ENCODE data around the gene FOSL2.

The FOSL2 gene

DNA sequence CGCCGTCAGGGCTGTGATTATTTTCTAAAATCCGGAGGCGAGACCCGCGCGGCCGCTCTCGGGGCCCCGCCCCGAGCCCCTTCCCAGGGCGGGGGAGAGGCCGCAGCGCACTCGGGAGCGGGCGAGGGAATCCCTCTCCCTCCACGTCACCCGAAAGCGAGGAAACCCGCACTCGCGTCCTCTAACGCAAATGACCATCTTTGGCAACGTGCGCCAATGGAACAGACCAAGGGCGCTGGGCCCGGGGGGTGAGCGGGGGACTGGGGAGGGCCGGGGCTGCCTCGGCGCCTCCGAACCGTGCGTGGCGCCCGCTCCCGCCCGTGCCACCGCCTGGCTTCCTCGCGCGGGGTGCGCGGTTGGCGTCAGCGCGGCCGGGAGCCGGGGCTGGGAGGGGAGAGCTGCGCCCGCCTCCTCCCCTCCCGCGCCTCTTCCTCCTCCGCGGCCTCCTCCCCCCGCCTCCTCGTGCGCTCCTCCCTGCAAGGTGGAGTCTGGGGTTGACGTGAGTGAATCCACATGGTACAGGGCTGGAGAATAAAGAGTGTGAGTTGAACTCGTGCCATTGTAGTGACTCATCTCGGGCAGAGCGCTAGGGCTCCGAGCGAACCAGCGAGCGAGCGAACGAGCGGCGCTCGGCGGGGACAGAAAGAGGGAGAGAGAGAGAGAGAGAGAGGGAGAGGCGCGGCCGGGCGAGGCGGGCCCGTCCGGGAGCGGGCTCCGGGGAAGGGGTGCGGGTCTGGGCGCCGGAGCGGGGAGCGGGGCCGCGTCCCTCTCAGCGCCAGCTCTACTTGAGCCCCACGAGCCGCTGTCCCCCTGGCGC lies at the start of gene FOSL2:
Gene FOSL2 (plus strand): TSS at position 562 of the 817 bp plus-strand sequence. CDS start 863 bp downstream, outside the sequence.
- H3K27me3 ChIP-seq: peaks cover 22% of the 10 kb centered on the region; the same call in 1 of the 2 replicates
- H3K9ac ChIP-seq: peak within 1 kb of the TSS; percentile 80
- H4K20me1 ChIP-seq: peaks cover 31% of the 10 kb centered on the region
- no peaks in the 10 kb centered on the region for H3K36me3 ChIP-seq
- H3K4me2 ChIP-seq: peak within 1 kb of the TSS; percentile 97
- H3K4me3 ChIP-seq: peak within 1 kb of the TSS; percentile 89
- TF ChIP-seq Cebpa-rat (IDR thresholded peaks at IDR 0.05): no peak
- peak within 1 kb of the TSS; percentile 91 for H3K27ac ChIP-seq
- H3K9me3 ChIP-seq: no peaks in the 10 kb centered on the region
- peaks cover 45% of the 10 kb centered on the region for H3K4me1 ChIP-seq

DNA sequence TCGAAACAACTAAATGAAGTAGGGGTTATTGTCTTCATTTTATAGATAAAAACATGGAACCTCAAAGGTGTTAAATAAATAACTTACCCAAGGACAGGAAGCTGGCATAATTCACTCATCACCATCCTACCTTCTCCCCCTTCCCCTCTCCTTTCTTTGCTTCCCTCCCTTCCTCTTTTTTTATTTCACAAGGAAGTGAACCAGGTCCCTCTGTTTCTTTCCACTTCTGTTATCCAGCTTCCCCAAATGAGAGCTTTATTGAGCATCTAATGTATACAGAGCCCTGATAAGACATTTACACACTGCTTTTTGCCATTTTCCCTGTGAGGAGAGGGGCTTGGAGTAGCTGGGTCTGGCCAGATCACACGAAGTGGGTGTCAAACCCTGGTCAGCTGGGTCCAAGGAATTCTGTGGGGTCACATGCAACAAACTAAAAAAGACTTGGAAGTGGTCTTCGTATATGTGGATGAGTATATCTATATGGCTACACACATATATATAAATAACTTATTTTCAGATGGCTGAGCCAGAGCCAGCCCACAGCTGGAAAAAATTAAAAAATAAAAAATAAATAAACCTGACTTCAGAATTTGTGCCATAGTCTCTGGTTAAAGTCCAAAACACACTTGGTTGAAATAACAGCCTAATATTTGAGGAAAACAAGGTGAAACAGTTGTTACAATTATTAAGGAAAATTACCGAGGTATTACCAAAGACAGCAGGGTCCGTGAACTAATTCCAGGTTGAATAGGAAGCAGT lies 49.3 kb upstream of the FOSL2 start:
- no peak for TF ChIP-seq Cebpa-rat (IDR thresholded peaks at IDR 0.05)
- Histone ChIP-seq H3K36me3 (peaks cover 18% of the 10 kb centered on the region), H3K27ac (no peak overlapping the region), H3K4me1 (peaks cover 26% of the 10 kb centered on the region), H3K9ac (no peak overlapping the region), H3K4me3 (no peak overlapping the region), H4K20me1 (no peaks in the 10 kb centered on the region), H3K4me2 (peak overlapping the region; percentile 30; the same call in 1 of the 2 replicates), H3K27me3 (no peaks in the 10 kb centered on the region), H3K9me3 (no peaks in the 10 kb centered on the region)

DNA sequence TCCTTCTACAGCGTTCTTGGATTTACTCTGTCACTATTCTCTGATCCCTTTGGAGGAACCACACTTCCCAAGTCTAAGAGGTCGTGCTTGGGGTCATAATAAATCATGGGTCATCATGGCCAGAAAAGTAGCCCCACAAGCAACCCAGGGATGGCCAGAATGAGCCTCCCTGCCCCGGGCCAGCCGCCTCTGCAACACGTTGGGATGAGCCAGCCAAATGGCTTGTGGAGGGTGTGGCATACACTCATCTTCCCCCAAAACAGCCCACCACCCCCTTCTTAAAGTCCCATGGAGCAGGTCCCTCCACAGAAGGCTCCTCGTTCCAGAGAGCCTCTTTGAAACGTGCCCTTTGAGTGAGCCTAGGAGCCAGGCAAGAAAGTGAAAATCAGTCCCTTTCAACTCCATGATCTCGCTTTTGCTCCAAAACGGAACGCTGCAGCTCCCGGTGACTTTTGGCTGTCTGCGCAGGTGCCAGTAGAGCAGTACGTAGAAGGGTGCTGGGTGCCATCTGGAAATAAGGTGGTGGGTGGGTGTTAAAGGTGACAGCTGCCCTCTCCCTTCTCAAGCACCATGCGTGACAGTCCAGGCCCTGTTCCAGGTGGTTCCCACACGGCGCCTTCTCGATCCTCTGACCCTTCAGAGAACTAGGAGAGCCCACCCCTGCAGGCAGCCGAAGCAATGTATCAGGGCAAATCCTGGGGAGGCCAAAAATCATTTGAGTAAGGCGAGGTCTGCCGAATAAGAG lies 48.5 kb upstream of the FOSL2 start:
- Histone ChIP-seq H3K4me2 (no peak overlapping the region), H3K27me3 (no peaks in the 10 kb centered on the region), H3K36me3 (peaks cover 10% of the 10 kb centered on the region), H3K27ac (no peak overlapping the region), H3K9me3 (no peaks in the 10 kb centered on the region), H4K20me1 (no peaks in the 10 kb centered on the region), H3K4me1 (peaks cover 28% of the 10 kb centered on the region), H3K9ac (no peak overlapping the region), H3K4me3 (no peak overlapping the region)
- no peak for TF ChIP-seq Cebpa-rat (IDR thresholded peaks at IDR 0.05)

DNA sequence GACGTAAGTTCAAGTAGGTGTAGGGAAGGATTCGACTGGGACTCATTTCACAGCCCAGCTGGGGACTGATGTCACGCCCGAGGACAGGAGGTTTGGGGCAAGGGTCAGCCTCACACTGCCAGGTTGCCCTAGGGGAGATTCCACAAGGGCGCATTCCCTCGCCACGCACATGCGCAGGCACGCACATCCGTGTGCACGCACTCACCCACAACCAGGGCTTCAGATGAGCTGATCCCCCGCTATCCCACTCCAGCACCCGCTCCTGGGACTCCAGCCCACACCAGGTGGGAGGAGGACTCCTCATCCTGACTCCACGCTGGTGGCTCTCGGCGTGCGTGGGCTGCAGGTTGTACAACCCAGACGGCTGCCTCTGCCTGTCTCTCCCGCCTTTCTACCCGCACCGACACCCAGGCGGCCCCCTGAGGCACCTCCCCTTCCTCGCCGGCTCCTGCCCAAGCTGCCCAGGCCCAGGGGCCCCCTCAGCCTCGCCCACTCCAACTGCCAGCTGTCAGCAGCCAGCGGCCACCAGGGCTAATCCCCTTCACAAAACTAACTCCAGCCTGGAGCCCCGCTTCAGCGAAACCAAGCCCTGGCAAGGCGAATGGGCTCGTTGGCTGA lies 47.8 kb upstream of the FOSL2 start:
- Histone ChIP-seq H3K4me3 (no peak overlapping the region), H3K27me3 (no peaks in the 10 kb centered on the region), H3K36me3 (peaks cover 3% of the 10 kb centered on the region), H3K9ac (no peak overlapping the region), H4K20me1 (no peaks in the 10 kb centered on the region), H3K27ac (no peak overlapping the region), H3K4me1 (peaks cover 28% of the 10 kb centered on the region), H3K9me3 (no peaks in the 10 kb centered on the region), H3K4me2 (no peak overlapping the region)
- no peak for TF ChIP-seq Cebpa-rat (IDR thresholded peaks at IDR 0.05)

DNA sequence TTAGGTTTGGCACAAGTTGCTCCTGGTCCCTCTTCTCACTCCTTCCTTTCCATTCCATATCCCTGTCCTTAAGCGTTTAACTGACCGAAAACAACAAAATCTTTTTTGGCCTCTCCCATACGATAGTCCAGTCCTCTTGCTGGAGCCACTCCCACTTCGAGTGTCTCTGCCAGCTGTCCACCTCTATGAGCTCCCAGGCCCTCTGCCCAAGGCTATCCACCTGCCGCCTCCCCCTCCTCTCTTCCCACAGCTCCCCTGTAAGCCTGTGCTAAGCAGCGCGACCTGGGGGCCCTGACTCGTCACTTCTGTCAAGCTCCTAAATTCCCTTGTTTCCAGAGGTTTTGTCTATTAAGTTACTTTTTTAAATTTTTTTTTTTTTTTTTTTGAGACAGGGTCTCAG lies 47.0 kb upstream of the FOSL2 start:
- H3K27me3 ChIP-seq: no peaks in the 10 kb centered on the region
- H3K4me2 ChIP-seq: no peak overlapping the region
- peaks cover 28% of the 10 kb centered on the region for H3K4me1 ChIP-seq
- no peak overlapping the region for H3K4me3 ChIP-seq
- TF ChIP-seq Cebpa-rat (IDR thresholded peaks at IDR 0.05): no peak
- no peak overlapping the region for H3K9ac ChIP-seq
- no peaks in the 10 kb centered on the region for H4K20me1 ChIP-seq
- no peak overlapping the region for H3K27ac ChIP-seq
- no peaks in the 10 kb centered on the region for H3K9me3 ChIP-seq
- H3K36me3 ChIP-seq: no peaks in the 10 kb centered on the region

DNA sequence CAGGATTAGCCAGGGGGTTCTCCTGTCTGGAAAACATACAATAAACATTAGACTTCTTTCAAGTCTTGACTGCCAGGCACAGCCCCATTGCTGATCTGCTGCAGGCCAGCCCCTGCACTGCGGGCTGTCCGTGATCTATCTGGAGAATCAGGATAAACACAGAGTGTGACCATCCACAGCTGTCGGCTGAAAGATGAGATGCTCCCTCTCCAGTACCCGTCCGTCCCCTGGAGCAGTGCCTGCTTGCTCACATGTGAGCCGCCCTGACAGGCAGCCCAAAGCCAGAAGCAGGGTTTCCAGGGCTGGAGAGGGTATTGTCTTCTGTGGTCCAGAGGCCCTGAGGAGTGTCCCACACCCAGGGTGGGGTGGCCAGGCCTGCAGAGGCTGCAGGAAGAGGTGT lies 46.1 kb upstream of the FOSL2 start:
- Histone ChIP-seq H4K20me1 (no peaks in the 10 kb centered on the region), H3K4me2 (no peak overlapping the region), H3K4me3 (no peak overlapping the region), H3K9me3 (no peaks in the 10 kb centered on the region), H3K27me3 (no peaks in the 10 kb centered on the region), H3K9ac (no peak overlapping the region), H3K4me1 (peaks cover 28% of the 10 kb centered on the region), H3K36me3 (no peaks in the 10 kb centered on the region), H3K27ac (no peak overlapping the region)
- TF ChIP-seq Cebpa-rat (IDR thresholded peaks at IDR 0.05): no peak

DNA sequence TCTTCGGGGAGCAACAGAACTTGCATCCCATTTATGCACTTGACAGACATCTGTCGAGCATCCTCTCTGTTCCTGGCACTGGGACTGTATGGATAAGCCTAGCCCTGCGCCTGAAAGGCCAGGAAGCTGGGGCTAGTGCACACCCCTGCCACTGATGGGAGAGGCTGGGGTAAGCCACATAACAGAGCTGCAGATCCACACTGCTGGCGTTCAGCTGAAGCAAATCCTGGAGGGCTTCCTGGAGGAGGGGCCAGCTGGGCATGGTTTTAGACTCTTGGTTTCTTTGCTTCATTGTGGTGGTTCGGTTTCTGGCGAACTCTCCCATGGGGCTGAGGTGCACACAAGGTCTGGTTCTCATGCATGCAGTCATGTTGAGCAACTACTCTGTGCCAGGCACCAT lies 45.5 kb upstream of the FOSL2 start:
- H3K9me3 ChIP-seq: no peaks in the 10 kb centered on the region
- no peaks in the 10 kb centered on the region for H3K27me3 ChIP-seq
- no peak overlapping the region for H3K9ac ChIP-seq
- H3K4me2 ChIP-seq: peak overlapping the region; percentile 65
- peaks cover 27% of the 10 kb centered on the region for H3K4me1 ChIP-seq
- no peaks in the 10 kb centered on the region for H3K36me3 ChIP-seq
- no peak overlapping the region for H3K4me3 ChIP-seq
- no peak overlapping the region for H3K27ac ChIP-seq
- no peaks in the 10 kb centered on the region for H4K20me1 ChIP-seq
- TF ChIP-seq Cebpa-rat (IDR thresholded peaks at IDR 0.05): no peak

DNA sequence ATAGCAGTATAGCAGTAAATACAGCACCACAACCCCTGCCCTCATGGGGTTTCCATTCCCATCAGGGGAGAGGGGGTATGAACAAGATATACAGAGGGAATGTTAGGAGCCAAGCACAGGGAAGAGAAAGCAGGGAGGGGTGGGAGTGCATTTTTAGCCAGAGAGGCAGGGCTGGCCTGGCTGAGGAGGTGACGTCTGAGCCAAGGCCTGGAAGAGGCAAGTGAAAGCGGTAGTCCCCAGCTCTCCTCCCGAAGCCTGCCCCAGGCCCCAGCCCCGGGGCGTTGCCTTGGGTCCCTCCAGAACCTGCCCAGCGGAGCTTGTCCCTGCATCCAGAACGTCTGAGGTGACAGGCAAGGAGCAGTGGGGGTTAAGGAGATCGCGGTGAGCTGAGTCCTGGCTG lies 45.1 kb upstream of the FOSL2 start:
- TF ChIP-seq Cebpa-rat (IDR thresholded peaks at IDR 0.05): no peak
- no peak overlapping the region for H3K4me3 ChIP-seq
- peaks cover 23% of the 10 kb centered on the region for H3K4me1 ChIP-seq
- H3K27me3 ChIP-seq: no peaks in the 10 kb centered on the region
- H3K27ac ChIP-seq: peak overlapping the region; percentile 45; the same call in 1 of the 2 replicates
- H3K4me2 ChIP-seq: peak overlapping the region; percentile 65
- no peaks in the 10 kb centered on the region for H4K20me1 ChIP-seq
- H3K36me3 ChIP-seq: no peaks in the 10 kb centered on the region
- H3K9ac ChIP-seq: no peak overlapping the region
- H3K9me3 ChIP-seq: no peaks in the 10 kb centered on the region

DNA sequence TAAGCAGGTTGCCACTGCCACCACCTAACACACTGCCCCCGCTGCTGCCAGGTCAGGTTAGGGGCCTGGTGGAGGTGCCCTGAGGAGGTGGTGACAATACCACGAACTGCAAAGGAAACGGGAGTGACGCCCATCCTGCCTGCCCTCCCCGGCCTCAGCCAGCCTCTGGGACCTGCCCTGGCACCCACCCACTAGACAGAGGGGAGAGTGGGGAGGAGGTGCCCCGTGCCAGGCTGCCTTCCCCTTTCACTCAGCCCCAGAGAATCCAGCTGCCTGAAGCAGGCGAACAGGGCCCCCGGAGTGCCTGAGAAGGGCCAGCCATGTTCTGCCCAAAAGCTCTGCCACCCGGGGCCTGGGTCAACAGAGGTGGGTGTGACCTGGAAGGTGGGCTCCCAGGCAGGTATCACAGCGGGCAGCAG lies 44.5 kb upstream of the FOSL2 start:
- Histone ChIP-seq H3K9me3 (no peaks in the 10 kb centered on the region), H3K4me2 (peak overlapping the region; percentile 65), H3K9ac (no peak overlapping the region), H3K27me3 (no peaks in the 10 kb centered on the region), H3K4me3 (no peak overlapping the region), H3K4me1 (peaks cover 18% of the 10 kb centered on the region), H3K36me3 (no peaks in the 10 kb centered on the region), H4K20me1 (no peaks in the 10 kb centered on the region), H3K27ac (peak overlapping the region; percentile 45; the same call in 1 of the 2 replicates)
- no peak for TF ChIP-seq Cebpa-rat (IDR thresholded peaks at IDR 0.05)
